GM12892 (cell line): Measurements from ENCODE around the gene BRD3OS.

Experiments
- POLR2A ChIP-seq: IDR thresholded peaks from 2 replicates; pipeline ENCODE4 v1.6.1; 2011; ENCODE audit warnings: low read depth, low read length, control low read depth
- TAF1 ChIP-seq: IDR thresholded peaks from 2 replicates; pipeline ENCODE4 v1.6.1; 2011; ENCODE audit warnings: low read depth, mild to moderate bottlenecking, control low read depth, low read length, borderline replicate concordance

- no peak for TF ChIP-seq POLR2A
- no peak for TF ChIP-seq TAF1
Observed at GRCh38 chr9:134036130-134036529, 10.8 kb downstream of the BRD3OS start.
